GM12892 (cell line): ENCODE data around the gene PRDM10.

Experiments used
- POLR2A ChIP-seq: IDR thresholded peaks from 2 replicates; pipeline ENCODE4 v1.6.1; 2011; ENCODE audit warnings: low read depth, low read length, control low read depth
- POLR2AphosphoS5 ChIP-seq: IDR thresholded peaks from 2 replicates; pipeline ENCODE4 v1.6.1; 2011; ENCODE audit warnings: low read depth, low read length, control low read depth

- TF ChIP-seq POLR2A (no peak), POLR2AphosphoS5 (no peak)
Measured at GRCh38 chr11:129980086-129980485, 22.5 kb downstream of the PRDM10 start.
